HEK293 (cell line): Measurements from ENCODE around the gene CDH5.

ENCODE experiments used
- CTCF ChIA-PET: fragments of 350-600 bp; formaldehyde crosslinking; extraction: SDS; loops from one replicate; lab custom pipeline; 2021; ENCODE audit warnings: antibody characterized with exemption; lab: Yijun Ruan, JAX
- POLR2A ChIA-PET: fragments of 300-600 bp; formaldehyde crosslinking; extraction: SDS; loops from one replicate; lab custom pipeline; 2020; ENCODE audit warnings: antibody characterized with exemption, inconsistent platforms; lab: Yijun Ruan, JAX
- H3K27ac ChIP-seq: fragments of 200-500 bp; sonication (Bioruptor generic); 2 replicates; pipeline ENCODE4 v1.5.1; 2014; ENCODE audit warnings: low read depth, low read length, control low read depth, inconsistent platforms; ENCODE audit errors: extremely low read depth
- H3K36me3 ChIP-seq, 2 experiments: fragments of 200-500 bp in 1 of 2; sonication (Bioruptor generic) in 1 of 2; 1 replicate in 1 of 2; 2 replicates in 1 of 2; pipeline ENCODE4 v1.5.1; 2014 to 2017; ENCODE audit warnings: inconsistent platforms in 2 of 2, low read length in 2 of 2; ENCODE audit not compliant: control insufficient read depth in 2 of 2, insufficient read depth in 1 of 2
- H3K4me1 ChIP-seq: fragments of 200-500 bp; sonication (Bioruptor generic); 2 replicates; pipeline ENCODE4 v1.5.1; 2014; ENCODE audit warnings: mild to moderate bottlenecking, low read length, inconsistent platforms; ENCODE audit not compliant: control insufficient read depth, insufficient read depth
- H3K4me3 ChIP-seq: 2 replicates; pipeline ENCODE4 v1.5.1; 2011; ENCODE audit warnings: low read depth, mild to moderate bottlenecking, control low read depth, low read length, moderate library complexity
- H3K9me3 ChIP-seq: fragments of 200-500 bp; sonication (Bioruptor generic); 2 replicates; pipeline ENCODE4 v1.5.1; 2014; ENCODE audit warnings: low read depth, low read length, inconsistent platforms; ENCODE audit not compliant: control insufficient read depth, insufficient read depth
- BCL11A ChIP-seq: fragments of 450-650 bp; formaldehyde crosslinking; IDR thresholded peaks from 2 replicates; pipeline ENCODE4 v1.5.1; 2016; ENCODE audit warnings: low read depth, missing biosample characterization, missing genetic modification characterization
- GLIS2 ChIP-seq: fragments of 450-650 bp; formaldehyde crosslinking; IDR thresholded peaks from 2 replicates; pipeline ENCODE4 v1.5.1; 2016; ENCODE audit warnings: missing biosample characterization, missing genetic modification characterization
- HOXD13 ChIP-seq: sonication (generic); formaldehyde crosslinking; IDR thresholded peaks from 2 replicates; pipeline ENCODE4 v1.8.0; 2022; ENCODE audit warnings: missing genetic modification reagents, borderline replicate concordance
- MEIS1 ChIP-seq: sonication (generic); formaldehyde crosslinking; IDR thresholded peaks from 2 replicates; pipeline ENCODE4 v1.8.1; 2022; ENCODE audit warnings: missing genetic modification reagents, mild to moderate bottlenecking, borderline replicate concordance
- PRDM1 ChIP-seq: fragments of 450-650 bp; formaldehyde crosslinking; IDR thresholded peaks from 2 replicates; pipeline ENCODE4; 2016; ENCODE audit warnings: missing biosample characterization, missing genetic modification characterization
- REPIN1 ChIP-seq: fragments of 450-650 bp; formaldehyde crosslinking; IDR thresholded peaks from 2 replicates; pipeline ENCODE4 v1.5.1; 2017; ENCODE audit warnings: missing biosample characterization, missing genetic modification characterization, low read depth
- REST ChIP-seq: fragments of 450-650 bp; formaldehyde crosslinking; IDR thresholded peaks from 2 replicates; pipeline ENCODE4 v1.5.1; 2016; ENCODE audit warnings: missing biosample characterization, missing genetic modification characterization
- SP7 ChIP-seq: fragments of 450-650 bp; formaldehyde crosslinking; IDR thresholded peaks from 2 replicates; pipeline ENCODE4 v1.5.1; 2016; ENCODE audit warnings: missing biosample characterization, missing genetic modification characterization
- ZBTB11 ChIP-seq: fragments of 450-650 bp; formaldehyde crosslinking; conservative IDR thresholded peaks from 2 replicates; pipeline ENCODE4 v1.5.1; 2016; ENCODE audit warnings: low read depth, missing biosample characterization, missing genetic modification characterization
- ZBTB17 ChIP-seq: fragments of 450-650 bp; formaldehyde crosslinking; IDR thresholded peaks from 2 replicates; pipeline ENCODE4 v1.5.1; 2016; ENCODE audit warnings: missing biosample characterization, missing genetic modification characterization
- ZBTB21 ChIP-seq: fragments of 450-650 bp; formaldehyde crosslinking; IDR thresholded peaks from 2 replicates; pipeline ENCODE4 v1.5.1; 2017; ENCODE audit warnings: missing biosample characterization, missing genetic modification characterization
- ZFP41 ChIP-seq: fragments of 450-650 bp; formaldehyde crosslinking; IDR thresholded peaks from 2 replicates; pipeline ENCODE4 v1.5.1; 2016; ENCODE audit warnings: missing biosample characterization, missing genetic modification characterization, borderline replicate concordance
- ZIC2 ChIP-seq: fragments of 450-650 bp; formaldehyde crosslinking; IDR thresholded peaks from 2 replicates; pipeline ENCODE4 v1.5.1; 2016; ENCODE audit warnings: missing biosample characterization, missing genetic modification characterization
- ZNF274 ChIP-seq, 2 experiments: fragments of 200-500 bp in 1 of 2; fragments of 450-650 bp in 1 of 2; sonication (Bioruptor generic) in 1 of 2; formaldehyde crosslinking in 1 of 2; IDR thresholded peaks; 2 replicates each; pipeline versions ENCODE4 v1.5.1 to v1.6.1; 2014 to 2016; ENCODE audit warnings: borderline replicate concordance in 1 of 2, inconsistent platforms in 1 of 2, low read length in 1 of 2, missing biosample characterization in 1 of 2, missing genetic modification characterization in 1 of 2
- ZNF555 ChIP-seq: fragments of 450-650 bp; formaldehyde crosslinking; conservative IDR thresholded peaks from 2 replicates; pipeline ENCODE4 v1.5.1; 2017; ENCODE audit warnings: missing biosample characterization, mild to moderate bottlenecking, missing genetic modification characterization, inconsistent platforms
- ZNF561 ChIP-seq: fragments of 450-650 bp; IDR thresholded peaks from 2 replicates; pipeline ENCODE4 v1.5.1; 2018; ENCODE audit warnings: missing biosample characterization, missing genetic modification characterization, borderline replicate concordance
- ZNF701 ChIP-seq: fragments of 450-650 bp; formaldehyde crosslinking; IDR thresholded peaks from 2 replicates; pipeline ENCODE4 v1.5.1; 2016; ENCODE audit warnings: missing biosample characterization, missing genetic modification characterization
- ZSCAN18 ChIP-seq: fragments of 450-650 bp; formaldehyde crosslinking; IDR thresholded peaks from 2 replicates; pipeline ENCODE4 v1.5.1; 2016; ENCODE audit warnings: missing biosample characterization, missing genetic modification characterization

Gene CDH5

GRCh38 chr16:66412182-66412581 is 45.7 kb downstream of the CDH5 start:
- no peak for TF ChIP-seq BCL11A (tag by site-specific recombination)
- TF ChIP-seq ZIC2 (tag by site-specific recombination), result no peak
- no peak for TF ChIP-seq MEIS1 (CRISPR knock-in tag)
- TF ChIP-seq HOXD13 (CRISPR knock-in tag), result no peak
- H3K9me3 ChIP-seq, result no peaks in the 10 kb centered on the region
- H3K4me3 ChIP-seq, result no peak overlapping the region
- POLR2A ChIA-PET, result no interaction called here
- H3K27ac ChIP-seq, result no peak overlapping the region
- CTCF ChIA-PET, result interaction anchor here (0.6 kb wide), 1 partner anchor 176 kb away, joined by 3 read pairs; no protein-coding TSS in a partner anchor
- H3K4me1 ChIP-seq, result no peaks in the 10 kb centered on the region; the same call in 1 of the 2 replicates
- no peaks in the 10 kb centered on the region for H3K36me3 ChIP-seq

- Histone ChIP-seq H3K4me1 (no peaks in the 10 kb centered on the region), H3K27ac (no peak overlapping the region), H3K9me3 (no peaks in the 10 kb centered on the region), H3K4me3 (no peak overlapping the region), H3K36me3 (no peaks in the 10 kb centered on the region)
- TF ChIP-seq SP7 (no peak), ZNF555 (no peak), ZNF274 (IDR thresholded peaks at IDR 0.05; ENCODE audit: low read length) (no peak), ZNF274 (tag by site-specific recombination; IDR thresholded peaks at IDR 0.05; ENCODE audit: borderline replicate concordance) (no peak), PRDM1 (no peak), ZNF701 (tag by site-specific recombination) (no peak), ZNF561 (tag by site-specific recombination) (no peak), ZSCAN18 (tag by site-specific recombination) (no peak), ZFP41 (no peak), GLIS2 (no peak), ZBTB17 (tag by site-specific recombination) (no peak), REPIN1 (tag by site-specific recombination) (no peak), ZBTB21 (tag by site-specific recombination) (no peak), REST (tag by site-specific recombination) (no peak), ZBTB11 (tag by site-specific recombination) (no peak)
- ChIA-PET POLR2A (no interaction called here), CTCF (interaction anchor here (0.8 to 2.3 kb wide), 2 partner anchors 8 to 33 kb away, joined by 3 to 8 read pairs; no protein-coding TSS in a partner anchor)
These were observed 48.4 kb downstream of the CDH5 start for GRCh38 chr16:66414891-66415290.
